ENCODE data around the gene PRRC2B.

Gene PRRC2B

GRCh38 chr9:131494296-131494870 lies 100.5 kb downstream of the PRRC2B start:
- H3K4me3 ChIP-seq (ENCODE audit: low read length), result no peak overlapping the region
- no peak for DNase-seq (ENCODE audit: low read depth)
- no peak for TF ChIP-seq CTCF (conservative IDR thresholded peaks at IDR 0.05; ENCODE audit: low read depth, low read length)

- H3K4me3 ChIP-seq (ENCODE audit: low read length), result no peak overlapping the region
- DNase-seq (ENCODE audit: low read depth), result no peak
- no peak for TF ChIP-seq CTCF (conservative IDR thresholded peaks at IDR 0.05; ENCODE audit: low read depth, low read length)
Observed at GRCh38 chr9:131495785-131496184, 101.9 kb downstream of the PRRC2B start.

GRCh38 chr9:131496844-131497405 lies 103.0 kb downstream of the PRRC2B start:
- no peak for DNase-seq (ENCODE audit: low read depth)
- TF ChIP-seq CTCF (conservative IDR thresholded peaks at IDR 0.05; ENCODE audit: low read depth, low read length), result no peak
- H3K4me3 ChIP-seq (ENCODE audit: low read length), result no peak overlapping the region

- DNase-seq (ENCODE audit: low read depth), result no peak
- no peak overlapping the region for H3K4me3 ChIP-seq (ENCODE audit: low read length)
- no peak for TF ChIP-seq CTCF (conservative IDR thresholded peaks at IDR 0.05; ENCODE audit: low read depth, low read length)
Observed at GRCh38 chr9:131499254-131499767, 105.4 kb downstream of the PRRC2B start.

- H3K4me3 ChIP-seq (ENCODE audit: low read length), result no peak overlapping the region
- DNase-seq (ENCODE audit: low read depth), result no peak
- no peak for TF ChIP-seq CTCF (conservative IDR thresholded peaks at IDR 0.05; ENCODE audit: low read depth, low read length)
Observed at GRCh38 chr9:131500377-131500776, 106.5 kb downstream of the PRRC2B start.

- H3K4me3 ChIP-seq (ENCODE audit: low read length), result no peak overlapping the region
- no peak for TF ChIP-seq CTCF (conservative IDR thresholded peaks at IDR 0.05; ENCODE audit: low read depth, low read length)
- DNase-seq (ENCODE audit: low read depth), result no peak
Observed at GRCh38 chr9:131500939-131501541, 107.2 kb downstream of the PRRC2B start.
